Cardiac fibroblast (primary cell): ENCODE measurements around the gene KLHL18.
"Not testable (repeated sequence)": the region's sequence is repeated elsewhere in the genome, so short reads cannot be mapped to it uniquely, and the experiment has no call there.

ENCODE experiments used
- DNase-seq, 2 donors: peaks; one replicate each; pipeline versions ENCODE4 v3.0.0 to v3.0.0-alpha.2; 2010; ENCODE audit warnings: low read depth in 2 of 2
- H3K4me3 ChIP-seq, 2 donors: replicated peaks in 1 of 2; 1 replicate in 1 of 2; 2 replicates in 1 of 2; pipeline ENCODE4 v1.5.1; 2011; ENCODE audit warnings: low read depth in 2 of 2, low read length in 2 of 2, mild to moderate bottlenecking in 2 of 2, moderate library complexity in 1 of 2
- TF ChIP-seq, protein P1 (sequence below): IDR thresholded peaks from one replicate; pipeline ENCODE4 v1.5.1; 2011; ENCODE audit warnings: low read depth, mild to moderate bottlenecking, low read length, inconsistent platforms

Gene KLHL18

DNA sequence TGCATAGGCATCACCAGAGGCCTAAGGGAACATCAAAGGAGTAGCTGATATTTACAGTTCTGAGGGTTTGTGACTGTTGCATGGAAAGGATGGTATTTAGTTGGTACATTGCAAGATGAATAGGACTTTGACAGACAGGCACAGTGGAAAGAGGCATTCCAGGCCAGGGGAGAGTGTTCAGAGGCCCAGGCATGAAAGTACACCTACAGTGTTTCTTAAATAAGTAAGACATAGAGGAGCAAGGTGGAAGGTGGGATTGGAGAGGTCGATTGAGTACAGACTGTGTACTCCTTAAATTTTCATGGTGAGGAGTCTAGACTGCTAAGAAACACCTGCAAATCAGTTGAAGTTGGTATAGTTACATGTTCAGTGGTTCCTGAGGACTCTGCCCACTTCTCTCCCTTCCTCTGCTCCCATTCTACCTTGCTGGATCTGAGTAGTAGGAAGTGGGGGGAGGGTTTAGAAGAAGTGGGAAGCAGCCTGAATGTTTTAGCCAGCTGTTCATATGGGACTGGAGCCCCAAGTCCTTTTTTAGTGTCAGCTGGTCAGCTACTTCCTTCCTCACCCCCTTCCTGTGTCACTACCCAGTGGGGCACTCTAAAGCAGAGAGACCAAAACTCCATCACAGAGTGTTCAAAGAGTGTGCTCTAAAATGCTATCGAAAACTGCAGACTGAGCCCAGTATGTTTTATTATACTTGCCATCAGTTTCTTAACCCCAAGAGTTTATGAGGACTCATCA, 14.0 kb downstream of the KLHL18 start:
- TF ChIP-seq, protein P1, sequence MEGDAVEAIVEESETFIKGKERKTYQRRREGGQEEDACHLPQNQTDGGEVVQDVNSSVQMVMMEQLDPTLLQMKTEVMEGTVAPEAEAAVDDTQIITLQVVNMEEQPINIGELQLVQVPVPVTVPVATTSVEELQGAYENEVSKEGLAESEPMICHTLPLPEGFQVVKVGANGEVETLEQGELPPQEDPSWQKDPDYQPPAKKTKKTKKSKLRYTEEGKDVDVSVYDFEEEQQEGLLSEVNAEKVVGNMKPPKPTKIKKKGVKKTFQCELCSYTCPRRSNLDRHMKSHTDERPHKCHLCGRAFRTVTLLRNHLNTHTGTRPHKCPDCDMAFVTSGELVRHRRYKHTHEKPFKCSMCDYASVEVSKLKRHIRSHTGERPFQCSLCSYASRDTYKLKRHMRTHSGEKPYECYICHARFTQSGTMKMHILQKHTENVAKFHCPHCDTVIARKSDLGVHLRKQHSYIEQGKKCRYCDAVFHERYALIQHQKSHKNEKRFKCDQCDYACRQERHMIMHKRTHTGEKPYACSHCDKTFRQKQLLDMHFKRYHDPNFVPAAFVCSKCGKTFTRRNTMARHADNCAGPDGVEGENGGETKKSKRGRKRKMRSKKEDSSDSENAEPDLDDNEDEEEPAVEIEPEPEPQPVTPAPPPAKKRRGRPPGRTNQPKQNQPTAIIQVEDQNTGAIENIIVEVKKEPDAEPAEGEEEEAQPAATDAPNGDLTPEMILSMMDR: no peak
- no peak for DNase-seq
- no peak overlapping the region for H3K4me3 ChIP-seq

DNA sequence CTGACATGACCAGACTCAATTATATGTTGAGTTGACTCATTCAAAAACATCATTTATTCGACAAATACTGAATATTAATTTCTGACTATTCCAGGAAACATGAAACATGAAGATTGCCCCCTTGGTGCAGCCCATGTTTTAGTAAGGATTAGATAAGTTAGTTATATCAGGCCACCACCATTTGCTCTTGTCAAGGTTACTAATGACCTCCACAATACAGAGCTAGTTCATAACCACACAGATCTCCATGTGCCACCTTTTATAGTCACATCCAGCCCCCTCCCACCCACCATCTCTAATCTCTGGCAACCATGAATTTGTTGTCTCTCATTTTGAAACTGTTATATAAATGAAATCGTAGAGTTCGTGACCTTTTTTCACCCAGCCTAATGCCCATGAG, 15.7 kb downstream of the KLHL18 start:
- H3K4me3 ChIP-seq: no peak overlapping the region
- TF ChIP-seq, protein P1: no peak
- DNase-seq: no peak

GRCh38 chr3:47299381-47300318, 16.9 kb downstream of the KLHL18 start:
- H3K4me3 ChIP-seq: no peak overlapping the region
- TF ChIP-seq, protein P1: no peak
- no peak for DNase-seq

DNA sequence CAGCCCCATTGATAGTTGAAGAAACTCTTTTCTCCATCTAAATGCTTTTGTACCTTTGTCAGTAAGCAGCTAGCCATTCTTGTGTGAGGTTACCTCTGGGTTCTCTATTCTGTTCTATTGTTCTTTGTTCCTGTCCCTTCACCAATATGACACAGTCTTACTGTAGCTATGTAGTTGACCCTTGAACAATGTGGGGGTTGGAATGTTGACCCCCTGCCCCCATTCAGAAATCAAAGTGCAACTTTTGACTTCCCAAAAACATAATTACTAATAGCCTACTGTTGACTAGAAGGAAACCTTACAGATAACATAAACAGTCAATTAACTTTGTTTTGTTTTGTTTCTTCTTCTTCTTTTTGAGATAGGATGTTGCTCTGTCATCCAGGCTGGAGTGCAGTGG, 18.7 kb downstream of the KLHL18 start:
- DNase-seq: no peak
- TF ChIP-seq, protein P1: no peak
- H3K4me3 ChIP-seq: no peak overlapping the region

- TF ChIP-seq, protein P1: no peak
- no peak overlapping the region for H3K4me3 ChIP-seq
- DNase-seq: no peak
Measured at GRCh38 chr3:47306022-47306421, 23.3 kb downstream of the KLHL18 start.

DNA sequence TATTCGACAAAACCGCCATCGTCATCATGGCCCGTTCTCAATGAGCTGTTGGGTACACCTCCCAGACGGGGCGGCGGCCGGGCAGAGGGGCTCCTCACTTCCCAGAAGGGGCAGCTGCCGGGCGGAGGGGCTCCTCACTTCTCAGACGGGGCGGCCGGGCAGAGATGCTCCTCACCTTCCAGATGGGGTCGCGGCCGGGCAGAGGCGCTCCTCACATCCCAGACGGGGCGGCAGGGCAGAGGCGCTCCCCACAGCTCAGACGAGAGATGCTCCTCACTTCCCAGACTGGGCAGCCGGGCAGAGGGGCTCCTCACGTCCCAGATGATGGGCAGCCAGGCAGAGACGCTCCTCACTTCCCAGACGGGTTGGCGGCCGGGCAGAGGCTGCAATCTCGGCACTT, 26.5 kb downstream of the KLHL18 start:
- not testable (repeated sequence) for H3K4me3 ChIP-seq, DNase-seq

- TF ChIP-seq, protein P1: no peak
- no peak overlapping the region for H3K4me3 ChIP-seq
- DNase-seq: no peak
Measured at GRCh38 chr3:47310391-47310790, 27.6 kb downstream of the KLHL18 start.
